Karpas-422 (cell line): ENCODE results near the gene SLC38A1. TPM values are rescaled to one million over a fixed set of nuclear protein-coding genes. Genes with fewer than 3 reads are reported as not detected.

ENCODE experiments used
- DNase-seq: peaks from one replicate; pipeline ENCODE4 v3.0.0-alpha.2; 2015
- H2AFZ ChIP-seq: fragments of 200-600 bp; sonication (generic); 2 replicates; pipeline ENCODE4 v1.6.1; 2014; ENCODE audit warnings: antibody characterized with exemption, low read length, mixed read lengths
- H3K27ac ChIP-seq: fragments of 200-600 bp; sonication (generic); 2 replicates; pipeline ENCODE4 v1.5.1; 2014; ENCODE audit warnings: mild to moderate bottlenecking, low read length, moderate library complexity
- H3K27me3 ChIP-seq: fragments of 200-600 bp; sonication (generic); 2 replicates; pipeline ENCODE4 v1.6.1; 2014; ENCODE audit warnings: low read length, mixed read lengths
- H3K36me3 ChIP-seq: fragments of 200-600 bp; sonication (generic); 2 replicates; pipeline ENCODE4 v1.6.1; 2014; ENCODE audit warnings: low read length, mixed read lengths; ENCODE audit not compliant: insufficient read depth
- H3K4me1 ChIP-seq: fragments of 200-600 bp; sonication (generic); 2 replicates; pipeline ENCODE4 v1.6.1; 2014; ENCODE audit warnings: mild to moderate bottlenecking, low read length, mixed read lengths
- H3K4me2 ChIP-seq: fragments of 200-600 bp; sonication (generic); 2 replicates; pipeline ENCODE4 v1.6.1; 2014; ENCODE audit warnings: low read length, low read depth, mild to moderate bottlenecking; ENCODE audit not compliant: poor library complexity, severe bottlenecking
- H3K4me3 ChIP-seq: fragments of 200-600 bp; sonication (generic); 2 replicates; pipeline ENCODE4 v1.5.1; 2014; ENCODE audit warnings: mild to moderate bottlenecking, antibody characterized with exemption, low read length, mixed read lengths
- H3K79me2 ChIP-seq: fragments of 200-600 bp; sonication (generic); 2 replicates; pipeline ENCODE4 v1.6.1; 2014; ENCODE audit warnings: mild to moderate bottlenecking, low read length, mixed read lengths
- H3K9ac ChIP-seq: fragments of 200-600 bp; sonication (generic); 2 replicates; pipeline ENCODE4 v1.6.0; 2014; ENCODE audit warnings: low read length
- H3K9me2 ChIP-seq: fragments of 200-600 bp; sonication (generic), shearing (Covaris generic); replicated peaks from 2 replicates; pipeline ENCODE4 v1.6.0; 2014; ENCODE audit warnings: mild to moderate bottlenecking, low read length, moderate library complexity; ENCODE audit not compliant: insufficient read depth
- H3K9me3 ChIP-seq: fragments of 300-700, 200-600 bp; sonication (generic); 2 replicates; pipeline ENCODE4 v1.6.1; 2014; ENCODE audit warnings: low read length, mixed read lengths
- H4K20me1 ChIP-seq: fragments of 200-600 bp; sonication (generic); 2 replicates; pipeline ENCODE4 v1.6.1; 2014; ENCODE audit warnings: mild to moderate bottlenecking, antibody characterized with exemption, low read length, low read depth; ENCODE audit not compliant: insufficient read depth
- total RNA-seq: library from RNA; depleted of rRNA; stranded (reverse); fragments of >200 nt; shearing (Covaris generic); gene quantifications from 2 replicates; pipeline ENCODE4 v1.2.3, GENCODE V29; 2014; ENCODE audit warnings: low replicate concordance

The SLC38A1 gene
- total RNA-seq, 1 experiment from 2014 or later, result 209 TPM

- DNase-seq, result no peak
- H3K79me2 ChIP-seq, result peaks cover 96% of the 10 kb centered on the region
- H3K9me2 ChIP-seq, result no peaks in the 10 kb centered on the region
- no peak overlapping the region for H3K27ac ChIP-seq
- H3K9me3 ChIP-seq, result no peaks in the 10 kb centered on the region
- H3K9ac ChIP-seq, result no peak overlapping the region
- no peak overlapping the region for H3K4me2 ChIP-seq
- peaks cover 89% of the 10 kb centered on the region for H3K4me1 ChIP-seq
- H3K36me3 ChIP-seq, result peaks cover 34% of the 10 kb centered on the region; the same call in 1 of the 2 replicates
- H2AFZ ChIP-seq, result no peak overlapping the region
- no peaks in the 10 kb centered on the region for H3K27me3 ChIP-seq
- H4K20me1 ChIP-seq, result no peaks in the 10 kb centered on the region
- no peak overlapping the region for H3K4me3 ChIP-seq
Measured at GRCh38 chr12:46212108-46212982, 56.5 kb downstream of the SLC38A1 start.

DNA sequence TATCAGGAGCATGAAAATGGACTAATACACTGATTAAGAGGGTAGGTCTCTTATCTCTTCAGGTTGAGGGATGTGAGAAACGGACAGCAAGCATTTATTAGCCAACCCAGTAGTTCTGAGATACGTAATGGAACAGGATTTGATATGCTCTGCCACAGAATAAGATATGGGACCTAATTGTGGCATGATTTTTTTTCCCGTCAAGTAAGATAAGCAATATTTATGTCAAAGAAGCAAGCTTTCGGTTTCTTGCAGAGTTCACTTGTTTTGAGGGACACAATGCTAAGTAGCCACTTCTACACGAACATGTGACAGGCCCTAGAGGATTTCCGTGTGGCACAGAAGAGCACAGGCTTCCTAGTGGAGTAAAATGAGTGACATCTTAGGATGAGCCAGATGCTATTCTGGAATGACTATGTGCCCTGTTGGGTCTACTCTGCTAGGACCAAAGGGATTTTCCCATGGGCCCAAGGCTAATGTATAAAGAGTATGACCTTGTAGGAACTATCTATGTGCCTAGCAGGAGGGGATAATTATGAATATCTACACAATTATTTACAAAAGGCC, 57.9 kb downstream of the SLC38A1 start:
- Histone ChIP-seq H3K79me2 (peaks cover 92% of the 10 kb centered on the region), H3K27me3 (no peaks in the 10 kb centered on the region), H3K4me2 (no peak overlapping the region), H3K4me1 (peaks cover 86% of the 10 kb centered on the region), H3K9me2 (no peaks in the 10 kb centered on the region), H3K9ac (no peak overlapping the region), H3K4me3 (no peak overlapping the region), H3K27ac (peak overlapping the region; percentile 80), H3K36me3 (peaks cover 37% of the 10 kb centered on the region; the same call in 1 of the 2 replicates), H2AFZ (no peak overlapping the region), H4K20me1 (no peaks in the 10 kb centered on the region), H3K9me3 (no peaks in the 10 kb centered on the region)
- DNase-seq, result no peak

- Histone ChIP-seq H4K20me1 (no peaks in the 10 kb centered on the region), H3K9me3 (no peaks in the 10 kb centered on the region), H3K4me2 (peak overlapping the region; percentile 53), H3K9me2 (no peaks in the 10 kb centered on the region), H3K4me3 (no peak overlapping the region), H3K36me3 (peaks cover 45% of the 10 kb centered on the region), H3K4me1 (peaks cover 82% of the 10 kb centered on the region), H3K79me2 (peaks cover 93% of the 10 kb centered on the region), H2AFZ (no peak overlapping the region), H3K27me3 (no peaks in the 10 kb centered on the region), H3K9ac (peak overlapping the region; percentile 25; the same call in 1 of the 2 replicates), H3K27ac (peak overlapping the region; percentile 80)
- peak; percentile 62 for DNase-seq
Measured at GRCh38 chr12:46209914-46210872, 58.6 kb downstream of the SLC38A1 start.

GRCh38 chr12:46209170-46209569, 59.7 kb downstream of the SLC38A1 start:
- Histone ChIP-seq H3K36me3 (peaks cover 54% of the 10 kb centered on the region), H3K4me2 (peak overlapping the region; percentile 53), H3K79me2 (peaks cover 87% of the 10 kb centered on the region), H3K9me2 (no peaks in the 10 kb centered on the region), H3K27ac (peak overlapping the region; percentile 80), H3K4me1 (peaks cover 77% of the 10 kb centered on the region), H4K20me1 (no peaks in the 10 kb centered on the region), H3K27me3 (no peaks in the 10 kb centered on the region), H3K9ac (no peak overlapping the region), H3K9me3 (no peaks in the 10 kb centered on the region), H2AFZ (no peak overlapping the region), H3K4me3 (no peak overlapping the region)
- DNase-seq, result no peak

GRCh38 chr12:46208370-46208769, 60.5 kb downstream of the SLC38A1 start:
- Histone ChIP-seq H3K9me3 (no peaks in the 10 kb centered on the region), H3K79me2 (peaks cover 79% of the 10 kb centered on the region), H4K20me1 (no peaks in the 10 kb centered on the region), H3K36me3 (peaks cover 55% of the 10 kb centered on the region), H3K9ac (peak overlapping the region; percentile 32; the same call in 1 of the 2 replicates), H3K9me2 (no peaks in the 10 kb centered on the region), H3K4me1 (peaks cover 71% of the 10 kb centered on the region), H3K4me2 (peak overlapping the region; percentile 53), H2AFZ (no peak overlapping the region), H3K27ac (peak overlapping the region; percentile 80), H3K4me3 (peak overlapping the region; percentile 7), H3K27me3 (no peaks in the 10 kb centered on the region)
- no peak for DNase-seq

DNA sequence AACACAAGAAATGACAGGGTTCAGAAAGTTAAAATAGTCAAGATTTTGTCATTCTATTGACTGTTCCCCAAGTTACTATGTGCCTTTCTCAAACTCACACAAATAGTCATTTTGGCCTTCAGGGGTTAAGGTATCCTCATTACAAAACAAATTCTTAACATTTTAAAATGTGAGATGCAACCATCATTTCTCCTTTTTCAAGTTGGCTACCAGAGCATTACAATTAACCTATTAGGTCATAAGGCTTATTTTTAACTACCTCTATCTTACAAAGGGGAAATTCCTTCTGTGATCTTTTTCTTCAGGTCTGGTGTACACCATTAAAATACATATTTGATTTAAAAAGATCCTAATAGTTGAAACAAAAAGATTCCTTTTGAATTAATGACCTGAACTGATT, 61.2 kb downstream of the SLC38A1 start:
- peak; percentile 70 for DNase-seq
- H3K4me3 ChIP-seq, result peak overlapping the region; percentile 7
- no peaks in the 10 kb centered on the region for H3K9me2 ChIP-seq
- H4K20me1 ChIP-seq, result no peaks in the 10 kb centered on the region
- H3K79me2 ChIP-seq, result peaks cover 72% of the 10 kb centered on the region
- peak overlapping the region; percentile 80 for H3K27ac ChIP-seq
- H3K36me3 ChIP-seq, result peaks cover 61% of the 10 kb centered on the region
- H3K27me3 ChIP-seq, result no peaks in the 10 kb centered on the region
- peaks cover 64% of the 10 kb centered on the region for H3K4me1 ChIP-seq
- no peaks in the 10 kb centered on the region for H3K9me3 ChIP-seq
- H2AFZ ChIP-seq, result no peak overlapping the region
- peak overlapping the region; percentile 53 for H3K4me2 ChIP-seq
- peak overlapping the region; percentile 32 for H3K9ac ChIP-seq

- H3K9me3 ChIP-seq, result no peaks in the 10 kb centered on the region
- peaks cover 62% of the 10 kb centered on the region for H3K79me2 ChIP-seq
- no peaks in the 10 kb centered on the region for H3K27me3 ChIP-seq
- DNase-seq, result no peak
- no peak overlapping the region for H3K9ac ChIP-seq
- no peaks in the 10 kb centered on the region for H3K9me2 ChIP-seq
- H3K4me3 ChIP-seq, result no peak overlapping the region
- no peak overlapping the region for H2AFZ ChIP-seq
- H3K4me2 ChIP-seq, result peak overlapping the region; percentile 53
- peaks cover 52% of the 10 kb centered on the region for H3K4me1 ChIP-seq
- peak overlapping the region; percentile 80 for H3K27ac ChIP-seq
- peaks cover 65% of the 10 kb centered on the region for H3K36me3 ChIP-seq
- H4K20me1 ChIP-seq, result no peaks in the 10 kb centered on the region
Measured at GRCh38 chr12:46206471-46206870, 62.4 kb downstream of the SLC38A1 start.
